HL-60 (cell line): ENCODE data around the gene DYSF.

Experiments
- DNase-seq, 2 experiments: peaks; one replicate each; pipeline ENCODE4 v3.0.0-alpha.2; 2010 to 2020; ENCODE audit warnings: low read depth in 1 of 2, low spot score in 1 of 2
- H3K27ac ChIP-seq: fragments of 250-450 bp; sonication (Bioruptor Pico); replicated peaks from 2 replicates; pipeline ENCODE4 v1.5.1; 2020; ENCODE audit warnings: mild to moderate bottlenecking, moderate library complexity
- H3K27me3 ChIP-seq: fragments of 250-450 bp; sonication (Bioruptor Pico); 2 replicates; pipeline ENCODE4 v1.5.1; 2021; ENCODE audit warnings: mild to moderate bottlenecking, moderate library complexity; ENCODE audit not compliant: insufficient read depth, poor library complexity, severe bottlenecking
- H3K4me3 ChIP-seq: replicated peaks from 2 replicates; pipeline ENCODE4 v1.5.1; 2011; ENCODE audit warnings: mild to moderate bottlenecking, control low read depth, low read length; ENCODE audit not compliant: insufficient read depth
- GABPA ChIP-seq: IDR thresholded peaks from 2 replicates; pipeline ENCODE4 v1.6.1; 2012; ENCODE audit warnings: low read depth
- POLR2AphosphoS5 ChIP-seq: IDR thresholded peaks from 2 replicates; pipeline ENCODE4 v1.6.1; 2012; ENCODE audit warnings: low read depth
- REST ChIP-seq: IDR thresholded peaks from 2 replicates; pipeline ENCODE4 v1.6.1; 2012; ENCODE audit warnings: low read depth; ENCODE audit not compliant: insufficient replicate concordance
- SPI1 ChIP-seq: IDR thresholded peaks from 2 replicates; pipeline ENCODE4 v1.6.1; 2012; ENCODE audit warnings: low read depth, mild to moderate bottlenecking, borderline replicate concordance
- TF ChIP-seq, protein P1 (sequence below): IDR thresholded peaks from one replicate; pipeline ENCODE4 v1.5.1; 2011; ENCODE audit warnings: low read length, control low read depth, inconsistent platforms; ENCODE audit not compliant: insufficient read depth

The DYSF gene

GRCh38 chr2:71499691-71500090, 46.3 kb downstream of the DYSF start:
- Histone ChIP-seq H3K27ac (no peak overlapping the region), H3K27me3 (no peaks in the 10 kb centered on the region), H3K4me3 (no peak overlapping the region)
- no peak for DNase-seq
- TF ChIP-seq REST (no peak), SPI1 (no peak), POLR2AphosphoS5 (no peak)

GRCh38 chr2:71500426-71501079, 47.2 kb downstream of the DYSF start:
- no peaks in the 10 kb centered on the region for H3K27me3 ChIP-seq
- DNase-seq: no peak
- no peak overlapping the region for H3K27ac ChIP-seq
- TF ChIP-seq, protein P1, sequence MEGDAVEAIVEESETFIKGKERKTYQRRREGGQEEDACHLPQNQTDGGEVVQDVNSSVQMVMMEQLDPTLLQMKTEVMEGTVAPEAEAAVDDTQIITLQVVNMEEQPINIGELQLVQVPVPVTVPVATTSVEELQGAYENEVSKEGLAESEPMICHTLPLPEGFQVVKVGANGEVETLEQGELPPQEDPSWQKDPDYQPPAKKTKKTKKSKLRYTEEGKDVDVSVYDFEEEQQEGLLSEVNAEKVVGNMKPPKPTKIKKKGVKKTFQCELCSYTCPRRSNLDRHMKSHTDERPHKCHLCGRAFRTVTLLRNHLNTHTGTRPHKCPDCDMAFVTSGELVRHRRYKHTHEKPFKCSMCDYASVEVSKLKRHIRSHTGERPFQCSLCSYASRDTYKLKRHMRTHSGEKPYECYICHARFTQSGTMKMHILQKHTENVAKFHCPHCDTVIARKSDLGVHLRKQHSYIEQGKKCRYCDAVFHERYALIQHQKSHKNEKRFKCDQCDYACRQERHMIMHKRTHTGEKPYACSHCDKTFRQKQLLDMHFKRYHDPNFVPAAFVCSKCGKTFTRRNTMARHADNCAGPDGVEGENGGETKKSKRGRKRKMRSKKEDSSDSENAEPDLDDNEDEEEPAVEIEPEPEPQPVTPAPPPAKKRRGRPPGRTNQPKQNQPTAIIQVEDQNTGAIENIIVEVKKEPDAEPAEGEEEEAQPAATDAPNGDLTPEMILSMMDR: no peak
- TF ChIP-seq POLR2AphosphoS5: no peak
- no peak for TF ChIP-seq SPI1
- TF ChIP-seq GABPA: no peak
- TF ChIP-seq REST: no peak
- H3K4me3 ChIP-seq: no peak overlapping the region

DNA sequence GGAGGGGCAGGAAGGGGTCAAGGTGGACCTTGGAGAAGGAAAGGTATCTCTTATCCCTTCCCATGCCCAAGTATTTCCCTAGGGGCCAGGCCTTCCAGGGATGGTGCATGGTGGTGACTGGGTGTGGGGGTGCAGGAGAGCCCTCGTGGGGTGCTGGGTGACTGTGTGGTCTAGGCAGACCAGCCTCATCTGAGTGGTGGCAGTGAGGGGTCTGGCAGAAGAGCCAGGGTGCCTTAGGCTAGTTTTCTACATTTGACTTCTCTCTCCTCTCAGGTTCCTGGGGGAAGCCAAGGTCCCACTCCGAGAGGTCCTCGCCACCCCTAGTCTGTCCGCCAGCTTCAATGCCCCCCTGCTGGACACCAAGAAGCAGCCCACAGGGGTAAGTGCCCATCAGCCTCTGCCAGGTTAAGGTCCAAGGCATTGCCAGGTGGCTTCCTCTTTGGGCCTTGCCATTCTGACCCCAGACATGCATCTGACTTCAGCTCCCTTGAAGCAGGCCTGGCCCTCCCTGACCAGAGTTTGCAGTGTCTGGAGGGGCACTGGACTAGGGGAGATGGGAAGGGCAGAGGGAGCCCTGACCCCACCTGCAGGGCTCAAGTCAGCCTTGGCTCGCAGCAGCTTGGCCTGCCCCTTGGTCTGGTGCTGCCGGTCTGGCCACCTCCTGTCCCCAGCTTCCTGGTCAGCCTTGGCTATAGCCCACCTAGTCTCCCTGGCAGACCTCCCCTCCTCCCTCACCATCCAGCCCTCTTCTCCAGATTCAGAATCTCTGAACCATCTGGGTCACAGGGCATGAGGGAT, 49.8 kb downstream of the DYSF start:
- Histone ChIP-seq H3K27me3 (no peaks in the 10 kb centered on the region), H3K27ac (no peak overlapping the region), H3K4me3 (no peak overlapping the region)
- DNase-seq: no peak
- no peak for TF ChIP-seq POLR2AphosphoS5
- TF ChIP-seq SPI1: no peak
- no peak for TF ChIP-seq REST
- TF ChIP-seq GABPA: no peak
- TF ChIP-seq, protein P1: no peak
